HFFc6 (cell line): ENCODE data around the gene ELP4. TPM values are rescaled to one million over a fixed set of nuclear protein-coding genes. Genes with fewer than 3 reads are reported as not detected.
"Not testable (repeated sequence)": the region's sequence is repeated elsewhere in the genome, so short reads cannot be mapped to it uniquely, and the experiment has no call there.

Source experiments
- DNase-seq: peaks from one replicate; pipeline ENCODE4 v3.0.0-alpha.2; 2018
- H3K27ac Mint-ChIP-seq: 2 replicates; pipeline ENCODE4 v1.8.0; 2020; ENCODE audit warnings: mild to moderate bottlenecking, mixed read lengths
- H3K27me3 Mint-ChIP-seq: 2 replicates; pipeline ENCODE4 v1.8.0; 2021; ENCODE audit warnings: mild to moderate bottlenecking, moderate library complexity, mixed read lengths; ENCODE audit not compliant: insufficient read depth
- H3K36me3 Mint-ChIP-seq: 2 replicates; pipeline ENCODE4 v1.8.0; 2021; ENCODE audit warnings: low read depth, mixed read lengths
- H3K4me1 Mint-ChIP-seq: 2 replicates; pipeline ENCODE4 v1.8.0; 2020; ENCODE audit warnings: low read depth, mixed read lengths
- H3K4me3 Mint-ChIP-seq: 2 replicates; pipeline ENCODE4 v1.8.0; 2020; ENCODE audit warnings: mild to moderate bottlenecking, moderate library complexity, mixed read lengths
- H3K9me3 Mint-ChIP-seq: 2 replicates; pipeline ENCODE4 v1.8.0; 2020; ENCODE audit warnings: mild to moderate bottlenecking, mixed read lengths
- total RNA-seq, 6 experiments: library from RNA; stranded (reverse); fragmentation: NEBNext Ultra II Directional; extraction: Animal tissue kit (Norgen Biotek cat#: 25700); gene quantifications; 2 replicates in 1 of 6; 3 replicates in 5 of 6; pipeline ENCODE4 v1.2.3, GENCODE V29; 2021
- TF ChIP-seq, protein P1 (sequence below): fragments of 200-600 bp; sonication (generic); IDR thresholded peaks from 2 replicates; pipeline ENCODE4 v1.5.0; 2021; ENCODE audit warnings: antibody characterized with exemption, mild to moderate bottlenecking

The ELP4 gene
- total RNA-seq, 6 experiments from 2014 or later: 11.0 to 14.3 (median 12.2) TPM

DNA sequence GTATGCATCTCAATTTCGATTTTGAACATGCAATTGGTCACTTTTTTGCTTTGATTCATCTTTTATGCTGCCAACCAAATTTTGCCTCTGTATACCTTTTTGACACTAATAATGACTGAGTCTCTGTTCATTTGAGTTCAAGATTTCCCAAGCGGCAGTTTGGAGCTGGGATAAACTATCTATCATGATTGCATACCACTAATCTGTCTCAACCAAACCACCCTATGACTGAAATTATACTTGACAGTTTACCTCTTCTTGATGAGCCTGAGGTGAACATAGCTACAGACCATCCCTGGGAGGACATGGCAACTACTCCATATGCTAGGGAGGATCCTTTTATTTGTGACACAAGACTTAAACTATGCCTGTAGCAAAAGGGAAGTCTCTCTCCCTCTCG is 155.4 kb downstream of the ELP4 start:
- Mint-ChIP-seq H3K36me3 (0 out of 2 replicates have a peak, but pooled peaks cover 5% of the 10 kb centered on the region), H3K9me3 (no peaks in the 10 kb centered on the region), H3K27ac (no peak overlapping the region), H3K27me3 (no peaks in the 10 kb centered on the region), H3K4me1 (peaks cover 2% of the 10 kb centered on the region; the same call in 1 of the 2 replicates), H3K4me3 (no peak overlapping the region)
- TF ChIP-seq, protein P1, sequence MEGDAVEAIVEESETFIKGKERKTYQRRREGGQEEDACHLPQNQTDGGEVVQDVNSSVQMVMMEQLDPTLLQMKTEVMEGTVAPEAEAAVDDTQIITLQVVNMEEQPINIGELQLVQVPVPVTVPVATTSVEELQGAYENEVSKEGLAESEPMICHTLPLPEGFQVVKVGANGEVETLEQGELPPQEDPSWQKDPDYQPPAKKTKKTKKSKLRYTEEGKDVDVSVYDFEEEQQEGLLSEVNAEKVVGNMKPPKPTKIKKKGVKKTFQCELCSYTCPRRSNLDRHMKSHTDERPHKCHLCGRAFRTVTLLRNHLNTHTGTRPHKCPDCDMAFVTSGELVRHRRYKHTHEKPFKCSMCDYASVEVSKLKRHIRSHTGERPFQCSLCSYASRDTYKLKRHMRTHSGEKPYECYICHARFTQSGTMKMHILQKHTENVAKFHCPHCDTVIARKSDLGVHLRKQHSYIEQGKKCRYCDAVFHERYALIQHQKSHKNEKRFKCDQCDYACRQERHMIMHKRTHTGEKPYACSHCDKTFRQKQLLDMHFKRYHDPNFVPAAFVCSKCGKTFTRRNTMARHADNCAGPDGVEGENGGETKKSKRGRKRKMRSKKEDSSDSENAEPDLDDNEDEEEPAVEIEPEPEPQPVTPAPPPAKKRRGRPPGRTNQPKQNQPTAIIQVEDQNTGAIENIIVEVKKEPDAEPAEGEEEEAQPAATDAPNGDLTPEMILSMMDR: no peak
- DNase-seq: no peak

DNA sequence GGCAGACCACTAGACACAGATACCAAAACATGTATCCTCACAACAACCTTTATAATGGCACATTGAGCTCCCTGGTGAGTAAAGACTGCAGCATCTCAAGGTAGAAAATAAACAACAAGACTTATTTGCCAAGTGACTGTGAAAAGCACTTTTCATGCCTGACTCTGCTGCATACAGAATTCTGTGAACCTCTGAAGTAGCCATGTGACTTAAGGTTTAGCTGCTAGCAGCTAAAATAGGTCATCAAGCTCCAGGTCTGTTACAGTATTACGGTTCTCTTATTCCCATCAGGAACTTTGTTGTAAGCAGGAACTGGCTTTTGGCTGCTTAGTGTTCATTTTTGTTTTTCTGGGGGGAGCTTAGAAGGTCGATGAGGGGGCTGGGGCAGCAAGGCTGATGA is 162.1 kb downstream of the ELP4 start:
- H3K4me1 Mint-ChIP-seq: peaks cover 5% of the 10 kb centered on the region; the same call in 1 of the 2 replicates
- TF ChIP-seq, protein P1: no peak
- DNase-seq: no peak
- 0 out of 2 replicates have a peak, but pooled peaks cover 5% of the 10 kb centered on the region for H3K36me3 Mint-ChIP-seq
- H3K27me3 Mint-ChIP-seq: peaks cover 1% of the 10 kb centered on the region; the same call in 1 of the 2 replicates
- no peak overlapping the region for H3K4me3 Mint-ChIP-seq
- no peaks in the 10 kb centered on the region for H3K9me3 Mint-ChIP-seq
- no peak overlapping the region for H3K27ac Mint-ChIP-seq

DNA sequence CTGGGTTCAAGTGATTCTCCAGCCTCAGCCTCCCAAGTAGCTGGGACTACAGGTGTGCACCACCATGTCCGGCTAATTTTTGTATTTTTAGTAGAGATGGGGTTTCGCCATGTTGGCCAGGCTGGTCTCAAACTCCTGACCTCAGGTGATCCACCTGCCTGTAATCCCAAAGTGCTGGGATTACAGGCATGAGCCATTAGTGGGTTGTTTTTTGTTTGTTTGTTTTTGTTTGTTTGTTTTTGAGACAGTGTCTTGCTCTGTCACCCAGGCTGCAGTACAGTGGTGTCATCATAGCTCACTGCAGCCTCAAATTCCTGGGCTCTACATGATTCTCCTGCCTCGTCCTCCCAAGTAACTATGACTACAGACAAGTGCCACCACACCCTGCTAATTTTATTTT is 163.5 kb downstream of the ELP4 start:
- not testable (repeated sequence) for H3K36me3 Mint-ChIP-seq, DNase-seq, H3K4me3 Mint-ChIP-seq, H3K9me3 Mint-ChIP-seq, H3K4me1 Mint-ChIP-seq, H3K27me3 Mint-ChIP-seq, H3K27ac Mint-ChIP-seq

DNA sequence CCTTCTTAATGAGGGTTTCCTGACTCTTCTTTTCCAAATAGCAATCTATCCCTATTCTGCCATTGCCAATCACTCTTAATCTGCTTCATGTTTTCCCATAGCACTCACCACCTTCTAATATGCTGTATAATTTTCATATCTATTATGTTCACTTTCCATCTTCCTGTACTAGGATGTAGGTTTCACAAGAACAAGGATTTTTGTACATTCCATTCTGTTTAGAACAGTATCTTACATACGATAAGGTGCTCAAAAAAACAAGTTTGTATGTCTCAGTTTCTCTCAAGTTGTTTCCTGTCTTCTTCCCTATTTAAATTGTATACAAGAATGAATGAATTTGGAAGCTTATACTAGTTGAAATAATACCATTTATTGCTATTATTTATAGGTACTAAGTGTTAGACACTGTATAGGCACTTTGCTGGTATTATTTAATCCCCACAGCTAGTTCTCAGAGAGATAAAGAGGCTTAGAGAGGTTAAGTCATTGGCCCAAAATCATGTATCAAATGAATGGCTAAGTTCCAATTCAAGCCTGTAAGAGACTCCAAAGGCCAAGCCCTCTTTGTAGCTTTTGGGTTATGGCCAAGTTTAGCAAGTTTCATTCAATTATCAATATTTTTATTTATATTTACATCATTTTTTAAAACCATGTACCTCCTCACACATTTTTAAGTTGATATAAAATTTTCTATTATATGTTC is 166.9 kb downstream of the ELP4 start:
- DNase-seq: no peak
- peaks cover 4% of the 10 kb centered on the region; the same call in 1 of the 2 replicates for H3K4me1 Mint-ChIP-seq
- H3K4me3 Mint-ChIP-seq: no peak overlapping the region
- H3K36me3 Mint-ChIP-seq: 0 out of 2 replicates have a peak, but pooled peaks cover 8% of the 10 kb centered on the region
- no peak overlapping the region for H3K27ac Mint-ChIP-seq
- TF ChIP-seq, protein P1: no peak
- H3K9me3 Mint-ChIP-seq: no peaks in the 10 kb centered on the region
- peaks cover 1% of the 10 kb centered on the region; the same call in 1 of the 2 replicates for H3K27me3 Mint-ChIP-seq

DNA sequence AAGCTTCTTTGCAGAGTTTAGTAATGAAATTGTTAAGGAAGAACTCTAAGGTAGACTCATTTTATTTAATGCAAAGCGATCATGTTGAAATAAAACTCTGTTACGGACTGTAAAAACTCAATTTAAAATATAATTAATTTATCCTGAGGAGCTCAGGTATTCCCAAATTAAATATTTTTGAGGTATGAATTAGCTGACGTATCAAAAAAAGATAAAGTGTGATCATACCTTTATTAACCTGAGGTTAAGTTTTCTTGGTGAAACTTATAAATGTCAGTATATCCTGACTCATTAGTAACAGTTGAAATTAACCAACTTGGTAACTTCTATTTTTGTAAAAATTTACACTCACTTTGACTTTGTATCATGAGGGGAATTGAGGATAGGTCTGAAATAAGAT is 171.2 kb downstream of the ELP4 start:
- no peak overlapping the region for H3K27ac Mint-ChIP-seq
- H3K9me3 Mint-ChIP-seq: no peaks in the 10 kb centered on the region
- no peak overlapping the region for H3K4me3 Mint-ChIP-seq
- no peaks in the 10 kb centered on the region for H3K27me3 Mint-ChIP-seq
- TF ChIP-seq, protein P1: no peak
- H3K36me3 Mint-ChIP-seq: 0 out of 2 replicates have a peak, but pooled peaks cover 8% of the 10 kb centered on the region
- peaks cover 12% of the 10 kb centered on the region for H3K4me1 Mint-ChIP-seq
- DNase-seq: no peak

DNA sequence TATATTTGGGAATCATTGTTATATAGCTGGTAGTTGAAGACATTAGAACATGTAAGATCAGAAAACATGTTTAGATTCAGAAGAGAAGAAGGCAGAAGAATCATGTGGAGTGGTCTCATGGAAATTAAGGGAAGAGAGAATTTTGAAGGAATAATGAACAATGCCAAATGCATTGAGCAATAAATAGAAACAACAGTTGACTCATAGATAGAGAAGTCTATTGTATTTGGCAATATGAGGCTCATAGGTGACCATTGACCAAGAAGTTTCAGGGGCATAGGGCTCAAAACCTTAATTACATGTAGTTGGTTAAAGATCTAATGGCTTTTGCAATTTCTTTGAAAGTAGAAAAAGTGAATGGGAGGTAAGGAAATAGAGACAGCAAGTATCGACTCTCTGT is 177.7 kb downstream of the ELP4 start:
- H3K9me3 Mint-ChIP-seq: no peaks in the 10 kb centered on the region
- no peaks in the 10 kb centered on the region for H3K36me3 Mint-ChIP-seq
- no peak for DNase-seq
- no peak overlapping the region for H3K27ac Mint-ChIP-seq
- H3K4me3 Mint-ChIP-seq: no peak overlapping the region
- H3K27me3 Mint-ChIP-seq: no peaks in the 10 kb centered on the region
- H3K4me1 Mint-ChIP-seq: peaks cover 30% of the 10 kb centered on the region
- TF ChIP-seq, protein P1: no peak
